NCI-H748 treated with DMSO at 0.1 percent for 48 hours (cell line): ENCODE data around the gene LDHA.
"Not testable (repeated sequence)": the region's sequence is repeated elsewhere in the genome, so short reads cannot be mapped to it uniquely, and the experiment has no call there.

Experiments
- DNase-seq: peaks from one replicate; lab custom pipeline; 2025; lab: John Stamatoyannopoulos, UW

LDHA gene

DNA sequence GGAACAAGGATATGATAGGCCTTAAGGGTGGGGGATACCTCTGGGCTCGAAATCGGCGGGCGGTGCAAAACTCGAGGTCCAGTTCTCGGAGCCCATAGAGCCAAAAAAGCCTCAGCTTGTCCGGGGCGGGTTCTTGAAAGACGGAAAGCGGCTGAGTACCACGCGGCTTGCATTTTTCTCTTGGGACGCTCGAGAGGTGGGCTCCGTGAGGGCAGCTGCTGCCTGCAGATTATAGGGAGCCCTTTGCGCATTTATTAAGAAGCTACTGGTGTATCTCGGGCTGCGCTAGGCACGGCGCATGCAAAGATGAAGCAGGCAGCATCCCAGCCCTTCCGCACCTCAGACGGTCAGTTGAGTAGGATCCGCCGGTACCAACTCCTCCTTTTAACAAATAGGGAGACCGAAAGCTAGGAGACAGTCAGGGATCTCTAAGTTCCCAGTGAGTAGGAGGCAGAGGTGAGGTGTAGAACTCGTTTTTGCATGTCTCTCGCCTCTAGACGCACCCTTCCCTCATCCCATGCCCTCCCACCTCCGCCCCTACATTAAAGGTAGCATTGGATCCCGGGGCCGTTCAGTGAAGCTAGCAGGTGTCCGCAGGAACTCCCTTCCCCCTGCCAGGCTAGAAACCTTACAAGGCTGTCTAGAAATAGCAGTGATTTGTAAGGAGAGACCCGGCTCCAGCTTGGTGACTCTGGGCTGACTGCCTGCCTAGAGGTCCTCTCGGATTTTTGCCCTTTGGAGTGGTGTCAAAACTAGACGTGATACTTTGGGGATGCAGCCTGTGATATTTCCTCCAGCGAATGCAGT, 768 bp downstream of the LDHA start:
- no peak for DNase-seq

DNA sequence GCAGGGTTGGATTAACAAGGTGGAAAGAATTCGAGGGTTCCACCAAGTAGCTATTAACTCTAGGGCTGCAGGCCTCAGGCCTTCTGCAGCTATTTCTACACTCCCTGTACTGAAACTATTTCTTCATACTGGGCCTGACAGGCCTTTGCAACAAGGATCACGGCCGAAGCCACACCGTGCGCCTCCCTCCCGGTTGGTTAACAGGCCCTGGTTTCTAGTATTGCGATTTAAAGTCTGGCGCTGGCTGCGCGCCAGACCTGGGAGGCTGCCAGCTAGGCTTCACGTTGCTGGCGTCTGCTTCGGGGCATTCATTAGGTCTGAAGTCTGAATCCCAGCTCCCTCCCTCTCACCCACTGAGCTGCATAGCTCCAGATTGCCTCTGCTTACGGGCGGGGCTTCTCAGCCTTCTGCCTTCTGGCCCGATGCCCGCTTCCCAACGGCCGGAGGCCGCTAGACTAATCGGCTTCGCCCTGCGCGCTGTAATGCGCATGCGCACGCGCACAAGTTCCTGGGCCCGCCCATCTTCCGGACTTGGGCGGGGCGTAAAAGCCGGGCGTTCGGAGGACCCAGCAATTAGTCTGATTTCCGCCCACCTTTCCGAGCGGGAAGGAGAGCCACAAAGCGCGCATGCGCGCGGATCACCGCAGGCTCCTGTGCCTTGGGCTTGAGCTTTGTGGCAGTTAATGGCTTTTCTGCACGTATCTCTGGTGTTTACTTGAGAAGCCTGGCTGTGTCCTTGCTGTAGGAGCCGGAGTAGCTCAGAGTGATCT, 1.6 kb downstream of the LDHA start:
- DNase-seq = peak; percentile 94

- no peak for DNase-seq
Measured at GRCh38 chr11:18397921-18398320, 3.6 kb downstream of the LDHA start.

DNA sequence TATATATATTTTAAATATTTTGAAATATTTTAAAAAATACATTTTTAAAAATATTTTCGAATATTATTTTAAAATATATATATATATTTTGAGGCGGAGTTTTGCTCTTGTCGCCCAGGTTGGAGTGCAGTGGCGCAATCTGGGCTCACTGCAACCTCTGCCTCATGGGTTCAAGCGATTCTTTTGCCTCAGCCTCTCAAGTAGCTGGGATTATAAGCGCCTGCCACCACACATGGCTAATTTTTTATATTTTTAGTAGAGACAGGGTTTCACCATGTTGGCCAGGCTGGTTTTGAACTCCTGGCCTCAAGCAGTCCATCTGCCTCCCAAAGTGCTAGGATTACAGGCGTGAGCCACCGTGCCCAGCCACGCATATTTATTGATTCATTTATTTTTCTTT, 6.7 kb downstream of the LDHA start:
- DNase-seq = not testable (repeated sequence)

DNA sequence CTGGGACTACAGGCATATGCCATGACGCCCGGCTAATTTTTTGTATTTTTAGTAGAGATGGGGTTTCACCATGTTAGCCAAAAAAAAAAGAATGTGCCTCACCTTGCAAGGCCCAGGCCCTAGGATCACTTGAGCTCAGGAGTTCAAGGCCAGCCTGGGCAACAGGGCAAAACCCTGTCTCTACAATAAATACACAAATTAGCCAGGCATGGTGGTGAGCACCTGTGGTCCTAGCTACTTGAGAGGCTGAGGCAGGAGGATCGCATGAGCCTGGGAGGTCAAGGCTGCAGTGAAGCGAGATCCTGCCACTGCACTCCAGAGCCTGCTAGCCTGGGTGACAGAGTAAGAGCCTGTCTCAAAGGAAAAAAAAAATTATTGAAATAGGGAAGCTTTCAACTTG, 9.7 kb downstream of the LDHA start:
- DNase-seq = no peak

DNA sequence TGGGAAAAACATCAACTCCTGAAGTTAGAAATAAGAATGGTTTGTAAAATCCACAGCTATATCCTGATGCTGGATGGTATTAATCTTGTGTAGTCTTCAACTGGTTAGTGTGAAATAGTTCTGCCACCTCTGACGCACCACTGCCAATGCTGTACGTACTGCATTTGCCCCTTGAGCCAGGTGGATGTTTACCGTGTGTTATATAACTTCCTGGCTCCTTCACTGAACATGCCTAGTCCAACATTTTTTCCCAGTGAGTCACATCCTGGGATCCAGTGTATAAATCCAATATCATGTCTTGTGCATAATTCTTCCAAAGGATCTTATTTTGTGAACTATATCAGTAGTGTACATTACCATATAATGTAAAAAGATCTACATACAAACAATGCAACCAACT, 13.0 kb downstream of the LDHA start:
- DNase-seq = not testable (repeated sequence)

- DNase-seq = no peak
Measured at GRCh38 chr11:18408558-18409291, 14.4 kb downstream of the LDHA start.

GRCh38 chr11:18416459-18416858, 22.1 kb downstream of the LDHA start:
- no peak for DNase-seq

GRCh38 chr11:18419040-18419439, 24.7 kb downstream of the LDHA start:
- no peak for DNase-seq

DNA sequence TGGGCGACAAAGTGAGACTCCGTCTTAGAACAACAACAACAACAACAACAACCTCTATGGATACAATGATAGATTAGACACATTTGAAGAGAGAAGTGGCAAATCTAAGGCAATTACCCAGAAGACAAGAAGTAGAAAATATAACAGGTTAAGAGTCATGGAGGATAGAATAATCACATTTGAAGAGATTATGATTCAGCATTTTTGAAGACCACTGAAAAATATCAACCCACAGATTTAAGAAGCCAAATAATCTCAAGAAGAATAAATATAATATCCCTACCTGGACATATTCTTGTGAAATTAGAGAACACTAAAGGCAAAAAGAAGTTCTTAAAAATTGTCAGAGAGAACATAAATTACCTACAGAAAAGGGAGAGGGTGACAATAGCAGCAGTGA, 25.7 kb downstream of the LDHA start:
- no peak for DNase-seq

DNA sequence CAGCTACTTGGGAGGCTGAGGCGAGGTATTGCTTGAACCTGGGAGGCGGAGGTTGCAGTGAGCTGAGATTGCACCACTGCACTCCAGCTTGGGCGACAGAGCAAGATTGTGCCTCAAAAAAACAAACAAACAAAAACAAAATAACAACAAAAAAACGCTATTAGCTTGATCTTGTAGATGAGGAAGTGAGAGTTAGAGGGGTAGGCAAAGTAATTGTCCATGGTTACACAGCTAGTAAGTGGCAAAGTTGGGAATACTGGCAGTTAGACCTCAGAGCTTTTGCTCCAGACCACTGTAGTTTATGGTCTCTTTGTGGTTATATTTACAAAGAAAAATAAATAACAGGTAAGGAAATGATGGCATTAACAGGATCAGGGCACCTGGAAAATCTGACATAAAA, 32.9 kb downstream of the LDHA start:
- no peak for DNase-seq

- DNase-seq = no peak
Measured at GRCh38 chr11:18429332-18429731, 35.0 kb downstream of the LDHA start.

DNA sequence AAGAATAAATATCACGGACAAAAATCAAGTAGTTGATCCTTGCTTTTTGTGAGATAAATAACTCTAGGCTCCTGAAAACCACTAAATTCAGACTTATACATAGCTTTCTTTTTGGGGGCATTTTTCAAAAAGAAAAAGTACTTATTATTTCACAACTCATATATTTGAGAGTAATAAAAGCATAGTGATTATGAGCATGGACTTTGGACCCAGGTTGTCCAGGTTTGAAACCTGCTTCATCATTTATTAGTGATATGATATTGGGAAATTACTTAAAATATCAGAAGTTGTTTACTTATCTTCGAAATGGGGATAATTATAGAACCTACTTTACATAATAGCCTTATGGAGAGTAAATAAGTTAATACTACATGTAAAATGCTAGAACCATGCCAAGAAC, 44.3 kb downstream of the LDHA start:
- DNase-seq = no peak

GRCh38 chr11:18449251-18449650, 54.9 kb downstream of the LDHA start:
- DNase-seq = no peak

DNA sequence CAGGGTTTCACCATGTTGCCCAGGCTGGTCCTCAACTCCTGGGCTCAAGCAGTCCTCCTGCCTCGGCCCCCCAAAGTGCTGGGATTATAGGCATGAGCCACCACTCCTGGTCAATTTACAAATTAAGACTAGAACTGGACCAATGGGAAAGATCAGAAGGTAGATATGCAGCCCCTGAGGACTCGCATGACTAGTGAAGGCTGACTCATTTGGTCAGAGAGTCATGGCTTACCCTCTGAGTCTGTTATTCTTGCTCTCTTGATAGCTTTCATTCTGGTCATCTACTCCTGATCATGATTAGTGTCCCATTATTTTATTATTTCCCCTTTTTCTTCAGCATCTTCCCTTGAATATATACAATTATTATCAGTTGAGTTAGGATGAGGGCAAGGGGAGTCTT, 58.6 kb downstream of the LDHA start:
- DNase-seq = no peak

GRCh38 chr11:18455686-18456372, 61.5 kb downstream of the LDHA start, which contains the start of gene LDHAL6A:
Gene LDHAL6A, plus strand, starts transcription at chr11:18455856. Its CDS starts 825 bp downstream, at chr11:18456681.
- no peak for DNase-seq

GRCh38 chr11:18457450-18457849, 63.1 kb downstream of the LDHA start:
- no peak for DNase-seq
